GM10248 (cell line): ENCODE measurements around the gene PADI2.

ENCODE experiments used
- CTCF ChIA-PET: fragments of 300-600 bp; sonication (Branson Sonifier 250); formaldehyde crosslinking; extraction: SDS; loops from one replicate; lab custom pipeline; 2021; ENCODE audit warnings: antibody characterized with exemption; lab: Yijun Ruan, JAX
- POLR2A ChIA-PET: fragments of 350-650 bp; sonication (Branson Sonifier 250); formaldehyde crosslinking; extraction: SDS; loops from one replicate; lab custom pipeline; 2020; ENCODE audit warnings: antibody characterized with exemption; lab: Yijun Ruan, JAX
- DNase-seq: peaks from one replicate; pipeline ENCODE4 v3.0.0; 2012; ENCODE audit errors: extremely low spot score
- TF ChIP-seq, protein P1 (sequence below): IDR thresholded peaks from 2 replicates; pipeline ENCODE4 v1.5.1; 2012; ENCODE audit warnings: mild to moderate bottlenecking, low read depth; ENCODE audit errors: extremely low read depth, missing control alignments, control extremely low read depth

The PADI2 gene

DNA sequence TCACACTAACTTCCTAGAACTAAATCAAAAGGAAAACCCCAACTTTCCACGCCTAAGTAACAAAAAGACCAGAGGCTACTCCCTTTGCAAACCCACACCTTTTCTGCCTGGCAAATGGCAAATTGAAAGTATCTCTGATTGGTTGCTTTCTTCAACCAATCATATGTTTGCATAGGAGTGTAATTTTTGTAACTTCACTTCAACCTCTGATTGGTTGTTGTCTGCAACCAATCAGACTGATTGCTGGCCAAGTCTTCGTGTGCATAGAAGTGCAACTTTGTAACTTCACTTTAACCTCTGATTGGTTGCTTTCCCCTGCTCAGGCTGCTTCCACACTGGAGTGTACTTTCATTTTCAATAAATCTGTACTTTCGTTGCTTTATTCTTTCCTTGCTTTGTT, 36.9 kb upstream of the PADI2 start:
- POLR2A ChIA-PET, result no interaction called here
- no peak for DNase-seq
- TF ChIP-seq, protein P1, sequence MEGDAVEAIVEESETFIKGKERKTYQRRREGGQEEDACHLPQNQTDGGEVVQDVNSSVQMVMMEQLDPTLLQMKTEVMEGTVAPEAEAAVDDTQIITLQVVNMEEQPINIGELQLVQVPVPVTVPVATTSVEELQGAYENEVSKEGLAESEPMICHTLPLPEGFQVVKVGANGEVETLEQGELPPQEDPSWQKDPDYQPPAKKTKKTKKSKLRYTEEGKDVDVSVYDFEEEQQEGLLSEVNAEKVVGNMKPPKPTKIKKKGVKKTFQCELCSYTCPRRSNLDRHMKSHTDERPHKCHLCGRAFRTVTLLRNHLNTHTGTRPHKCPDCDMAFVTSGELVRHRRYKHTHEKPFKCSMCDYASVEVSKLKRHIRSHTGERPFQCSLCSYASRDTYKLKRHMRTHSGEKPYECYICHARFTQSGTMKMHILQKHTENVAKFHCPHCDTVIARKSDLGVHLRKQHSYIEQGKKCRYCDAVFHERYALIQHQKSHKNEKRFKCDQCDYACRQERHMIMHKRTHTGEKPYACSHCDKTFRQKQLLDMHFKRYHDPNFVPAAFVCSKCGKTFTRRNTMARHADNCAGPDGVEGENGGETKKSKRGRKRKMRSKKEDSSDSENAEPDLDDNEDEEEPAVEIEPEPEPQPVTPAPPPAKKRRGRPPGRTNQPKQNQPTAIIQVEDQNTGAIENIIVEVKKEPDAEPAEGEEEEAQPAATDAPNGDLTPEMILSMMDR, result no peak
- CTCF ChIA-PET, result no interaction called here

DNA sequence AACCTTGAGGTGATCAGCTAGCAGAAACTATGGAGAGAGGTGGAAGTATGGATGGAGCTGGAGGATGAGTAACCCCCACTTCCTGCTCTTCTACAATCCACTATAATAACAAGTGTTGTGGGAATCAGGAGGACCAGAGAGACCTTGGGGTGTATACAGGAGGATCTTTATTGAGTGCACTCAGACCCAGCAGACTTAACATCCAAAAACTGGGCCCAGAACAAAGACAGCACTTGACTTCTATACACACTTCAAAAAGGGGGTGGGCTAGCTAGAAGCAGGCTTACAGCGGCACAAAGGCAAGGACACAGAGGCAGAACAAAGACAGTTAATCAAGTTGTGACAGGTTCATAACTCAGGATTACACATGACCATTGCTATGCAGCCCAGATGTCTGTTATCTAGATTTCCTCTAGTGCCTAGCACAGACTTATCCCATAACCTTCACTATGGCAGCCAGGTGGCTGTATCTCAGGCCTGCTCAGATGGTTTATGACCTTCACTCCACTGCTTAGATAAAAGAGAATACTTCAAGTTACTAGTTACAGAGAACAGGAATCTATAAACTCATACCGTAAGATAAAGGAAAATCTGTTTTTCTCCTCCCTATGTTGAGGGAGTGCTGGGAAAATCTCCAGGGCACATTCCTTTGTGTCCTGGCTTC, 36.1 kb upstream of the PADI2 start:
- POLR2A ChIA-PET, result no interaction called here
- CTCF ChIA-PET, result no interaction called here
- no peak for DNase-seq
- TF ChIP-seq, protein P1, result no peak

DNA sequence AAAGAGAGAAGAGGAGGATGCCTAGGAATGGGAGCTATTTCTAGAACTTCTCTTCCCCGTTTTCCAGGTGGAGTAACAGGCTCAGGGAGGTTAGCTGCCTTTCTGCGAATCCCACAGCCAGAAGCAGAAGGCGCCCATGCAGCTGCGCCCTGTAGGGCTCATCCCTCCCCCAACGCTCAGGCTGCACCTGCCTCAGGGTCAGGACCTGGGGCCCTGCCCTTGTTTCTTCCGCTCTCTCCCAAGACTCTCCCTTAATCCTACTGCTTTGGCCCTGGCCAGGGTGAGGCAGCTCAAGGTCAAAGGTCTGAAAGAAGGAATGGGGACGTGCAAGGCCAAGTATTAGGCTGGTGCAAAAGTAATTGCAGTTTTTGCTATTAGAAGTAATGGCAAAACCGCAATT, 30.5 kb upstream of the PADI2 start:
- ChIA-PET CTCF (no interaction called here), POLR2A (no interaction called here)
- TF ChIP-seq, protein P1, result no peak
- DNase-seq, result no peak

DNA sequence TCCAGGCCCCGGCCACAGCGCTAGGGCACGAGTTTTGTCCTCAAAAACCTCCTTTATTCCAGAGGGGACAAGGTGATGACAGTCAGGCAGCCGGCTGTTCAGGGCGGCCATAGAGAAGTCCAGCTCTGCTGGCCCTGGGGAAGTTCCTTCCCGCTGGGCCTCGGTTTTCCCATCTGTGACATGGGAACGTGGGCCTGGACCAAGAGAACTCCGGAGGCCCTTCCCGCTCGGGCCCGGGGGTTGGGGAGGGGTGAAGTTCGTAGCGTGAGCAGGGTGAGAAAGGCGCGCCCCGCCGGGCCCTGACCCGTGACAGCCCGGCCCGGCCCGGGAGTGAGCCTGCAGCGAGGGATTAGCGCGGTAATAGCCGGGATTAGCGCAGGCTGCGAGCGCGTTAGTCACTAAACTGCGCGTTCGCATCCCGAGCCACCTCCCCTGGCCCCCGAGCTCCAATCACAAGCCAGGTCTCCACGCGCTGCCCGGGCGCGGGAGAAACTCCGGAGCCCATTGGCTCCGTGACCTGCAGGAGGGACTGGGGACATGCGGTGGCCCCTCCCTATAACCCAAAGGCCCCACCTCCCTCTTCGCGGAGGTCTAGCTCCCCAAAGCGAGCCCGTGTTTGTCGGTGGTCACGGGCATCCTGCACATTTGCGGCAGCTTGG, 29.8 kb upstream of the PADI2 start:
- DNase-seq, result no peak

DNA sequence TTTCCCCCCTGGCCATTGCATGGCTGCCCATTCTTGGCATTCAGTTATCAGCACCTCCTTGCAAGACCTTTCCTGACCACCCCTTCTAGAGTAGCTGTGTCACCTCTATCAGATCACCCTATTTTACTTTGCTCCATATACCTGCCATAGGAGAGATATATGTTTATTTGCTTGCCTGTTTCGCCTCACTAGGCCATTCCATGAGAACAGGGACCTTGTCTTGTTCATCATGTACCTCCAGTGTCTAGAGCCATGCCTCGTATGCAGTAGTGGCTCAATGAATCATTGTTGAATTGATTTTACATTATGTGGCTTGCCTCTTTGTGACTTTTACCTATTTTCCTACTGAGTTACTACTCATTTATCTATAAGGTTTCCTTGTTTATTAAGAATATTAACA, 26.4 kb upstream of the PADI2 start:
- CTCF ChIA-PET, result no interaction called here
- no peak for DNase-seq
- POLR2A ChIA-PET, result no interaction called here
- TF ChIP-seq, protein P1, result no peak

More for the DNA sequence above, 29.8 kb upstream of the PADI2 start:
- ChIA-PET POLR2A (interaction anchor here (0.6 kb wide), 1 partner anchor 165 kb away, joined by 5 read pairs; no protein-coding TSS in a partner anchor), CTCF (no interaction called here)
- TF ChIP-seq, protein P1, result no peak

DNA sequence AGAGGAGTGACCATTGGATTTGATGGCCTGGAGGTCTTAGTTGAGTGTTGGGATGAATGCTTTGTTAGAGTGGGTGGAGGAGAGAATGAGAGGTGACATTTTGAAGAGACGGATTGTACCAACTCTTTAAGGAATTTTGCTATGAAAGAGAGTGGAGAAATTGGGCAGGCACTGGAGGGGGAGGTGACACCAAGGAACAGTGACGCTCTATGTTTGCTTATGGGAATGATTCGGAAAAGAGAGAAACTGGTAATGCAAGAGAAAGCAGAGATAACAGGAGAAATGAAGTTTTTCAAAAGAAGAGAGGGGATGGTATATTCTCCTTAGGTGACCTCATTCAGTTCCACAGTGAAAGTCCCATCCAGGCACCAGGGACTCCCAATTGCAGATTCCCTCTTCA, 24.5 kb upstream of the PADI2 start:
- DNase-seq, result no peak
- CTCF ChIA-PET, result no interaction called here
- POLR2A ChIA-PET, result interaction anchor here (0.6 kb wide), 1 partner anchor 37 kb away, joined by 3 read pairs; no protein-coding TSS in a partner anchor
- TF ChIP-seq, protein P1, result no peak
